CD4-positive, alpha-beta T cell treated with Interferon alpha-2 for 1 hour (primary cell): ENCODE results near the gene VPS37C.
"Not testable (repeated sequence)": the region's sequence is repeated elsewhere in the genome, so short reads cannot be mapped to it uniquely, and the experiment has no call there.

Experiments
- DNase-seq, 2 donors: peaks; one replicate each; pipeline ENCODE4 v3.0.0-alpha.2; 2020 to 2022

Gene VPS37C

GRCh38 chr11:61115498-61116224, 45.6 kb downstream of the VPS37C start:
- DNase-seq: no peak

GRCh38 chr11:61114913-61115312, 46.3 kb downstream of the VPS37C start:
- DNase-seq: no peak

- DNase-seq: no peak
Observed at GRCh38 chr11:61113201-61113600, 48.0 kb downstream of the VPS37C start.

GRCh38 chr11:61112575-61112974, 48.7 kb downstream of the VPS37C start:
- no peak for DNase-seq

GRCh38 chr11:61111786-61112517, 49.3 kb downstream of the VPS37C start:
- peak; percentile 50 to 72 for DNase-seq

GRCh38 chr11:61111050-61111435, 50.2 kb downstream of the VPS37C start:
- no peak for DNase-seq

GRCh38 chr11:61110255-61111049, 50.8 kb downstream of the VPS37C start:
- peak in 1 of 2 donors; percentile 59 for DNase-seq

GRCh38 chr11:61109671-61110070, 51.6 kb downstream of the VPS37C start:
- DNase-seq: no peak

GRCh38 chr11:61108847-61109585, 52.2 kb downstream of the VPS37C start:
- DNase-seq: no peak

- DNase-seq: no peak
Observed at GRCh38 chr11:61107888-61108287, 53.3 kb downstream of the VPS37C start.

GRCh38 chr11:61106894-61107470, 54.2 kb downstream of the VPS37C start:
- no peak for DNase-seq

GRCh38 chr11:61106296-61106695, 54.9 kb downstream of the VPS37C start:
- DNase-seq: no peak

- DNase-seq: no peak
Observed at GRCh38 chr11:61104963-61105362, 56.3 kb downstream of the VPS37C start.

GRCh38 chr11:61103851-61104423, 57.3 kb downstream of the VPS37C start:
- no peak for DNase-seq

- peak in 1 of 2 donors; percentile 53 for DNase-seq
Observed at GRCh38 chr11:61102667-61103571, 58.3 kb downstream of the VPS37C start.

- DNase-seq: no peak
Observed at GRCh38 chr11:61098778-61099177, 62.4 kb downstream of the VPS37C start.

- not testable (repeated sequence) for DNase-seq
Observed at GRCh38 chr11:61098261-61098660, 63.0 kb downstream of the VPS37C start.

- DNase-seq: peak in 1 of 2 donors; percentile 41
Observed at GRCh38 chr11:61095021-61095420, 66.2 kb downstream of the VPS37C start.

- not testable (repeated sequence) for DNase-seq
Observed at GRCh38 chr11:61094167-61094566, 67.1 kb downstream of the VPS37C start.

GRCh38 chr11:61092908-61093763, 68.1 kb downstream of the VPS37C start:
- no peak for DNase-seq
